WTC11 (cell line): ENCODE results near the gene DHRSX.

Source experiments
- CTCF ChIP-seq: fragments of 200-600 bp; IDR thresholded peaks from 2 replicates; pipeline ENCODE4 v1.8.0; 2022; ENCODE audit warnings: antibody characterized with exemption
- E2F1 ChIP-seq: sonication (generic); formaldehyde crosslinking; IDR thresholded peaks from 2 replicates; pipeline ENCODE4 v1.8.0; 2022; ENCODE audit warnings: mild to moderate bottlenecking, missing genetic modification reagents
- ELF4 ChIP-seq: sonication (generic); formaldehyde crosslinking; IDR thresholded peaks from 2 replicates; pipeline ENCODE4 v1.8.1; 2022; ENCODE audit warnings: low read depth, mild to moderate bottlenecking, moderate library complexity, missing genetic modification reagents
- FOXK1 ChIP-seq: sonication (generic); formaldehyde crosslinking; IDR thresholded peaks from 2 replicates; pipeline ENCODE4 v1.8.0; 2022; ENCODE audit warnings: mild to moderate bottlenecking, moderate library complexity, missing genetic modification reagents
- MAX ChIP-seq: sonication (generic); formaldehyde crosslinking; IDR thresholded peaks from 2 replicates; pipeline ENCODE4 v1.8.0; 2022; ENCODE audit warnings: mild to moderate bottlenecking, missing genetic modification reagents
- SP1 ChIP-seq: sonication (generic); formaldehyde crosslinking; conservative IDR thresholded peaks from 2 replicates; pipeline ENCODE4 v1.8.1; 2022; ENCODE audit warnings: missing genetic modification reagents

DNA sequence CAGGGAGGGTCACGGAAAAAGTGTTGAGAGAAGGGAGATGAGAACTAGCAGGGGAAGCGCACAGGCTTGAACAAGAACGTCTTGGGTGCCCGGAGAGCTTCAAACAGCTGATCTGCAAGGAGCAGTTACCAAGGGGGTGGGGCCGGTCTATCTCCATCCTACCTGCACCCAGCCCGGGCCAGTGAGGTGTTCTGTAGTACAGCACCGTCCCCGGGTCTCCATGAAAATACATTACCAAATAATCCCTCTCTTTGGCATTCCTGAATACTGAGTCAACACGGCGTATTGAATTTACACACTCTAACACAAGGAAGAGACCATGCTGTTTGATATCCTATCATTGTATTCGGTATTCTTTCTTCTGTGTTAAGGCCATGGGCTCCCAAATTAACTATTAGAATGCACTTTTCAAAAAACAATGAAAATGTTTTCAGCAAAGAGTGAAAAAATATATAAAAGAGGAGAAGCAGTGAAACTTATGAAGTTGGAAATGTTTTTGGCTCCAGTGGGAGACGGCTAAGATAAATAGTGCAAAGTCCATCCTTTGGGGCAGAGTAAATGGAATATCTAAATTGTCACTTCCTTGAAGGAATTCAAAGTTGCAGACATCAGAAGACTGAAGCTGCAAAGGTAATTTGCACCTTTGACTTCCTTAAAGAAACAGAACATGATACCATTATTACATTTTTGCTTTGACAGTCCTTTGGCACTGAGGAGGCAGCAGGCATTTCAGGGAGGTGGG, 90.3 kb downstream of the DHRSX start:
- TF ChIP-seq MAX (CRISPR knock-in tag) (no peak), CTCF (no peak), ELF4 (no peak), E2F1 (CRISPR knock-in tag) (no peak), SP1 (no peak), FOXK1 (CRISPR knock-in tag) (no peak)
